ENCODE results near the gene PCDH18.

The PCDH18 gene

GRCh38 chr4:137572163-137572562 lies 39.9 kb upstream of the PCDH18 start:
- peaks cover 3% of the 10 kb centered on the region for H3K4me1 ChIP-seq (ENCODE audit: insufficient read depth, low read length, poor library complexity, severe bottlenecking)
- no peaks in the 10 kb centered on the region for H3K36me3 ChIP-seq (ENCODE audit: insufficient read depth, low read length)
- H4K20me1 ChIP-seq (ENCODE audit: insufficient read depth, low read length, poor library complexity, severe bottlenecking): no peaks in the 10 kb centered on the region
- no peaks in the 10 kb centered on the region for H3K9me2 ChIP-seq (replicated peaks; ENCODE audit: low read depth, low read length)
- no peak overlapping the region for H3K4me3 ChIP-seq (ENCODE audit: low read length, poor library complexity, severe bottlenecking)
- no peaks in the 10 kb centered on the region for H3K79me2 ChIP-seq (ENCODE audit: insufficient read depth, low read length)
- H2AFZ ChIP-seq (ENCODE audit: low read length): no peak overlapping the region
- H3K4me2 ChIP-seq (ENCODE audit: low read depth, low read length, poor library complexity, severe bottlenecking): no peak overlapping the region
- TF ChIP-seq CTCF (conservative IDR thresholded peaks at IDR 0.05; ENCODE audit: low read length): no peak
- no peak overlapping the region for H3K9ac ChIP-seq (ENCODE audit: low read depth, low read length, poor library complexity, severe bottlenecking)
- H3K27me3 ChIP-seq (ENCODE audit: insufficient read depth, low read length, poor library complexity, severe bottlenecking): no peaks in the 10 kb centered on the region
- no peaks in the 10 kb centered on the region for H3K9me3 ChIP-seq (ENCODE audit: insufficient read depth, low read depth, low read length)
- H3F3A ChIP-seq (ENCODE audit: low read depth): no peaks in the 10 kb centered on the region

- H4K20me1 ChIP-seq (ENCODE audit: insufficient read depth, low read length, poor library complexity, severe bottlenecking): no peaks in the 10 kb centered on the region
- H2AFZ ChIP-seq (ENCODE audit: low read length): no peak overlapping the region
- no peaks in the 10 kb centered on the region for H3K9me2 ChIP-seq (replicated peaks; ENCODE audit: low read depth, low read length)
Observed at GRCh38 chr4:137559801-137560200, 27.5 kb upstream of the PCDH18 start.

GRCh38 chr4:137558951-137559350 lies 26.7 kb upstream of the PCDH18 start:
- Histone ChIP-seq H3K27me3 (ENCODE audit: insufficient read depth, low read length, poor library complexity, severe bottlenecking) (no peaks in the 10 kb centered on the region), H3F3A (ENCODE audit: low read depth) (no peaks in the 10 kb centered on the region), H3K4me3 (ENCODE audit: low read length, poor library complexity, severe bottlenecking) (no peak overlapping the region), H3K4me2 (ENCODE audit: low read depth, low read length, poor library complexity, severe bottlenecking) (no peak overlapping the region), H3K9ac (ENCODE audit: low read depth, low read length, poor library complexity, severe bottlenecking) (no peak overlapping the region), H3K36me3 (ENCODE audit: insufficient read depth, low read length) (no peaks in the 10 kb centered on the region), H3K79me2 (ENCODE audit: insufficient read depth, low read length) (no peaks in the 10 kb centered on the region), H2AFZ (ENCODE audit: low read length) (no peak overlapping the region), H4K20me1 (ENCODE audit: insufficient read depth, low read length, poor library complexity, severe bottlenecking) (no peaks in the 10 kb centered on the region), H3K9me3 (ENCODE audit: insufficient read depth, low read depth, low read length) (no peaks in the 10 kb centered on the region), H3K9me2 (replicated peaks; ENCODE audit: low read depth, low read length) (no peaks in the 10 kb centered on the region), H3K4me1 (ENCODE audit: insufficient read depth, low read length, poor library complexity, severe bottlenecking) (no peaks in the 10 kb centered on the region)
- TF ChIP-seq CTCF (conservative IDR thresholded peaks at IDR 0.05; ENCODE audit: low read length): no peak
- no peak for TF ChIP-seq EZH2phosphoT487 (IDR thresholded peaks at IDR 0.05; ENCODE audit: borderline replicate concordance)

More at GRCh38 chr4:137559801-137560200, 27.5 kb upstream of the PCDH18 start:
- no peak overlapping the region for H3K4me3 ChIP-seq (ENCODE audit: low read length, poor library complexity, severe bottlenecking)
- no peaks in the 10 kb centered on the region for H3K27me3 ChIP-seq (ENCODE audit: insufficient read depth, low read length, poor library complexity, severe bottlenecking)
- H3K79me2 ChIP-seq (ENCODE audit: insufficient read depth, low read length): no peaks in the 10 kb centered on the region
- no peak overlapping the region for H3K9ac ChIP-seq (ENCODE audit: low read depth, low read length, poor library complexity, severe bottlenecking)
- H3F3A ChIP-seq (ENCODE audit: low read depth): no peaks in the 10 kb centered on the region
- no peak overlapping the region for H3K4me2 ChIP-seq (ENCODE audit: low read depth, low read length, poor library complexity, severe bottlenecking)
- H3K36me3 ChIP-seq (ENCODE audit: insufficient read depth, low read length): no peaks in the 10 kb centered on the region
- no peaks in the 10 kb centered on the region for H3K4me1 ChIP-seq (ENCODE audit: insufficient read depth, low read length, poor library complexity, severe bottlenecking)
- H3K9me3 ChIP-seq (ENCODE audit: insufficient read depth, low read depth, low read length): no peaks in the 10 kb centered on the region
- no peak for TF ChIP-seq CTCF (conservative IDR thresholded peaks at IDR 0.05; ENCODE audit: low read length)
- no peak for TF ChIP-seq EZH2phosphoT487 (IDR thresholded peaks at IDR 0.05; ENCODE audit: borderline replicate concordance)

All from Loucy (cell line).